Suppressor macrophage treated with lipopolysaccharide for 4 hours (primary cell): Measurements from ENCODE around the gene FOXK1.
A peak's percentile ranks its signal among the peaks of the same experiment; 100 is the strongest.

Experiments
- DNase-seq: peaks from one replicate; pipeline ENCODE4 v3.0.0-alpha.2; 2020

Gene FOXK1

GRCh38 chr7:4725014-4725849 is 43.1 kb downstream of the FOXK1 start:
- DNase-seq, result peak; percentile 97

GRCh38 chr7:4725850-4726450 is 43.9 kb downstream of the FOXK1 start:
- DNase-seq, result no peak

GRCh38 chr7:4726566-4726965 is 44.5 kb downstream of the FOXK1 start:
- DNase-seq, result peak; percentile 79

- DNase-seq, result no peak
Measured at GRCh38 chr7:4727914-4728705, 46.0 kb downstream of the FOXK1 start.

GRCh38 chr7:4729266-4729665 is 47.2 kb downstream of the FOXK1 start:
- no peak for DNase-seq

- no peak for DNase-seq
Measured at GRCh38 chr7:4730276-4730675, 48.2 kb downstream of the FOXK1 start.

- DNase-seq, result no peak
Measured at GRCh38 chr7:4730971-4731370, 48.9 kb downstream of the FOXK1 start.

- DNase-seq, result no peak
Measured at GRCh38 chr7:4731803-4732202, 49.7 kb downstream of the FOXK1 start.

- DNase-seq, result no peak
Measured at GRCh38 chr7:4733936-4734528, 51.9 kb downstream of the FOXK1 start.

- DNase-seq, result no peak
Measured at GRCh38 chr7:4734587-4735345, 52.7 kb downstream of the FOXK1 start.

- DNase-seq, result no peak
Measured at GRCh38 chr7:4737300-4737699, 55.2 kb downstream of the FOXK1 start.

- DNase-seq, result peak; percentile 88
Measured at GRCh38 chr7:4738711-4739527, 56.8 kb downstream of the FOXK1 start.

- peak; percentile 14 for DNase-seq
Measured at GRCh38 chr7:4739528-4739992, 57.5 kb downstream of the FOXK1 start.

GRCh38 chr7:4740796-4741195 is 58.7 kb downstream of the FOXK1 start:
- DNase-seq, result no peak

- DNase-seq, result no peak
Measured at GRCh38 chr7:4742051-4742573, 60.0 kb downstream of the FOXK1 start.

- no peak for DNase-seq
Measured at GRCh38 chr7:4742852-4743251, 60.8 kb downstream of the FOXK1 start.

GRCh38 chr7:4744391-4745264 is 62.5 kb downstream of the FOXK1 start:
- DNase-seq, result peak; percentile 93

GRCh38 chr7:4745265-4745919 is 63.3 kb downstream of the FOXK1 start:
- no peak for DNase-seq
